ENCODE measurements around the gene ARG1.
"Not testable (repeated sequence)": the region's sequence is repeated elsewhere in the genome, so short reads cannot be mapped to it uniquely, and the experiment has no call there.

The ARG1 gene

DNA sequence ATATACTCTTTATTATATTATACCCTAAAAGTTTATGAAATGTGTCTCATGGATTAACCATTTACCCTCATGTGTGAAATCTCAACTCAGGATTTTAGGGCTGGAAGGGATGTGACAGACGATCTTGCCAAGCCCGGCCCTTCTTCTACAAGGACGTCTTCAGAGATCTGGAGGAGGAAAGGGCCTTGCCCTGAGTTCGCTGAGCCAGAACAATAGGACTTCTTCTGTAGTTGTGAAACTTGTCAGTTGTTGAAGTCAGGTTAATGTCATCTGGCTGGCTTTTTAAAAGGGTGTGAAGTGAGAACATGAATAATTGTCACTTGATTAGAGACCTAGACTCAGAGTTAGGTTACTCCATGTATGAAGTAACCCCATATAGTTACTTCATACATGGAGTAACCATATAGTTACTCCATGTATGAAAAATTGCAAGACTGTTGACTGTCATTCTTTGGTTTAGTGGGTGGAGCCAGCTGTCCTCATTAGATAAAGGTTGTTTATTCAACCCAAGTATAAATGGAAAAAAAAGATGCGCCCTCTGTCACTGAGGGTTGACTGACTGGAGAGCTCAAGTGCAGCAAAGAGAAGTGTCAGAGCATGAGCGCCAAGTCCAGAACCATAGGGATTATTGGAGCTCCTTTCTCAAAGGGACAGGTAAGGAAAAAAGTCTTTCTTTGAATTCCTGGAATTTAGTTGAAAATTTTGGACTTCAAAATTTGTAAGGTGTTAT is at the start of gene ARG1:
ARG1 (plus strand) TSS at position 541 of the 730 bp plus-strand sequence; CDS start at position 598, 57 bp downstream.
- DNase-seq (ENCODE audit: low spot score), result no peak

DNA sequence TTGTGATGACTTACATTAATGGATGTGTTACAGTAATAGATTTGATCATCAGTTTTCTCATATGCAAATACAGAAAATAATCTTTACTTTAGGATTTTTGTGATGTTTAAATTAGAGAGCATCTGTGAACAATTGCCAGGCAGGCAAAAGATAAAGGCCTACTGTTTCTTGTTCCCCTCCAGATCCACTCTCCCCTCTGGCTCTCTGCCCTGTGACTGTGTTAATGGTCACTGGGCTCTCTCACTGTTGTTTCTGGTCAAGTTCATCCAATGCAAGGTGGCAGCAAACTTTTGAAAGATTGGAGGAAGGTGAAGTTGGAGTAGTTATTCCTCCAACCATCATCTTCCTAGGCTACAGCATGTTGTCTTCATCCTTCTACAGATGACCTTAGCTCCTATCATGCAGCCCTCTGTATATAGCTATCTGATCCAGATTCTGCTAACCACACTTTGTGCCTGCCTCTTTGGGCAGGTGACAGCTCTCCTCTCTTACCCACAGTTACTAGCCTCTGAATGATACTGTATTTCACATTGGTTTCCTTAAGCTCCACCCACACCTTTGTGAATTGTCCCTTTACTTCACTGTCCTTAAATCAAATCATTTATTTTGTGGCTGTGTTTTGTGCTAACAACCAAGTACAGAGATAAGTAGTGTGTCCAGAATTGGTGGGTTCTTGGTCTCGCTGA is 48.9 kb upstream of the ARG1 start:
- no peak for DNase-seq (ENCODE audit: low spot score)

DNA sequence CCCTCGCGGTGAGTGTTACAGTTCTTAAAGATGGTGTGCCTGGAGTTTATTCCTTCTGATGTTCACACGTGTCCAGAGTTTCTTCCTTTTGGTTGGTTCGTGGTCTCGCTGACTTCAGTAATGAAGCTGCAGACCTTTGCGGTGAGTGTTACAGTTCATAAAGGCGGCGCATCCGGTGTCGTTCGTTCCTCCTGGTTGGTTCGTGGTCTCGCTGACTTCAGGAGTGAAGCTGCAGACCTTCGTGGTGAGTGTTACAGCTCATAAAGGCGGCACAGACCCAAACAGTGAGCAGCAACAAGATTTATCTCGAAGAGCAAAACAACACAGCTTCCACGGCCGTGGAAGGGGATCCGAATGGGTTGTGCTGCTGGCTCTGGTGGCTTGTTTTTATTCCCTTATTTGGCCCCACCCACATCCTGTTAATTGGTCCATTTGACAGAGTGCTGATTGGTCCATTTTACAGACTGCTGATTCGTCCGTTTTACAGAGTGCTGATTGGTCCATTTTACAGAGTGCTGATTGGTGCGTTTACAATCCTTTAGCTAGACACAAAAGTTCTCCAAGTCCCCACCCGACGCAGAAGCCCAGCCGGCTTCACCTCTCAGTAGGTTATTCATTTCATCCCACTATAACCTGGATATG is 48.2 kb upstream of the ARG1 start:
- DNase-seq (ENCODE audit: low spot score), result peak; percentile 14

DNA sequence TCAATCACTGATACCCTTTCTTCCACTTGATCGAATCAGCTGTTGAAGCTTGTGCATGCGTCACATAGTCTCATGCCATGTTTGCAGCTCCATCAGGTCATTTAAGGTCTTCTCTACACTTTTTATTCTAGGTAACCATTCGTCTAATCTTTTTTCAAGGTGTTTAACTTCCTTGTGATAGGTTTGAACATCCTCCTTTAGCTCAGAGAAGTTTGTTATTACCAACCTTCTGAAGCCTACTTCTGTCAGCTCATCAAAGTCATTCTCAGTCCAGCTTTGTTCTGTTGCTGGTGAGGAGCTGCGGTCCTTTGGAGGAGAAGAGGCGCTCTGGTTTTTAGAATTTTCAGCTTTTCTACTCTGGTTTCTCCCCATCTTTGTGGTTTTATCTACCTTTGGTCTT is 42.1 kb upstream of the ARG1 start:
- not testable (repeated sequence) for DNase-seq (ENCODE audit: low spot score)

DNA sequence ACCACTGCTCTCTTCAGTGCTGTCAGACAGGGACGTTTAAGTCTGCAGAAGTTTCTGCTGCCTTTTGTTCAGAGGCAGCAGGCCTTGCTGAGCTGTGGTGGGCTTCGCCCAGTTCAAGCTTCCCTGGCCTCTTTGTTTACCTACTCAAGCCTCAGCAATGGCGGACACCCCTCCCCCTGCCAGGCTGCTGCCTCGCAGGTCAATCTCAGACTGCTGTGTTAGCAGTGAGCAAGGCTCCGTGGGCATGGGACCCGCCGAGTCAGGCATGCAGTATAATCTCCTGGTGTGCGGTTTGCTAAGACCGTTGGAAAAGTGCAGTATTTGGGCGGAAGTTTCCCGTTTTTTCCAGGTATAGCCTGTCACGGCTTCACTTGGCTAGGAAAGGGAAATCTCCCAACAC is 41.3 kb upstream of the ARG1 start:
- DNase-seq (ENCODE audit: low spot score), result not testable (repeated sequence)

DNA sequence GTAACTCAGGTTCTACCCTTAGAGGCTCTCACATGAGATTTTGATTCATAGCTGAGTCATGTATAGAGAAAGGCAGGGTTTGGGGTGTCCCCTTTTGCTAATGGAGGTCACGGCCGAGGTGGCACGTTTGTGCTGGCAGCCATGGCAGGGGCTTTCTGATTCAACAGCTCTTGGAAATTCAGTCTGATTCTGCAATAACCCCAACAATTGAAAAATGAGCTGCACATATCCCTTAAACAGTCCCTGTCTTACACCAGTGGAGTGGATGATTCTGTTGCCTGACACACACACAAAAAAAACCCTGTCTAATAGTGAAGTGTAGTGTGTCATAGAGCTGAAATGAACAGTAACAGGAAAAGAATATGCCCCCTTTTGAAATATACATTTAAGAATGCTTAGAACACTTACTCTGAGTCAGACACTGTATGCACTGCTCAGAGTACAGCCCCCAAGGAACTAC is 40.4 kb upstream of the ARG1 start:
- peak; percentile 49 for DNase-seq (ENCODE audit: low spot score)

DNA sequence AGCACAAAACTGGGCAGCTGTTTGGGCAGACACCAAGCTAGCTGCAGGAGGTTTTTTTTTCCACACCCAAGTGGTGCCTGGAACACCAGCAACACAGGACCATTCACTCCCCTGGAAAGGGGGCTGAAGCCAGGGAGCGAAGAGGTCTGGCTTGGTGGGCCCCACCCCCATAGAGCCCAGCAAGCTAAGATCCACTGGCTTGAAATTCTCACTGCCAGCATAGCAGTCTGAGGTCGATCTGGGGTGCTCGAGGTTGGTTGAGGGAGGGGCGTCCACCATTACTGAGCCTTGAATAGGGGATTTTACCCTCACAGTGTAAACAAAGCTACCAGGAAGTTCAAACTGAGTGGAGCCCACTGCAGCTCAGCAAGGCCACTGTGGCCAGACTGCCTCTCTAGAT is 34.4 kb upstream of the ARG1 start:
- not testable (repeated sequence) for DNase-seq (ENCODE audit: low spot score)

DNA sequence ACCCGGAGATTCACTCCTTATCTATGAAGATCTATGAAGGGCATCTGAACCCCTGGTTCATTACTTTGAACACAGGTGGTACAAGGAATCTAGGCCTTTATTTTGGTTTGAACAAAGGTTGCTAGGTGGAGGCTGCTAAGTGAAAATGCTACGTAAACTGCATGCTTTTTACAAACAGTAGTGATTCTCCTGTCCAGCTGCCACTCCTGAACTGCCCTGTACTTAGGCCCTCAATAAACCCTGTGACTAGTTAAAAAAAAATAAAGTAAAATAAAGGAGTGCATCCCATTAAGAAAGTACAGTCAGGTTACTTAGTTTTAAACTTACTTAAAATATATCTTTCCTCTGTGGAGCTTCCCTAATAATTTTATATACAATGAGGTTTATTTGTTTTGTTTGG is 27.7 kb upstream of the ARG1 start:
- DNase-seq (ENCODE audit: low spot score), result no peak

DNA sequence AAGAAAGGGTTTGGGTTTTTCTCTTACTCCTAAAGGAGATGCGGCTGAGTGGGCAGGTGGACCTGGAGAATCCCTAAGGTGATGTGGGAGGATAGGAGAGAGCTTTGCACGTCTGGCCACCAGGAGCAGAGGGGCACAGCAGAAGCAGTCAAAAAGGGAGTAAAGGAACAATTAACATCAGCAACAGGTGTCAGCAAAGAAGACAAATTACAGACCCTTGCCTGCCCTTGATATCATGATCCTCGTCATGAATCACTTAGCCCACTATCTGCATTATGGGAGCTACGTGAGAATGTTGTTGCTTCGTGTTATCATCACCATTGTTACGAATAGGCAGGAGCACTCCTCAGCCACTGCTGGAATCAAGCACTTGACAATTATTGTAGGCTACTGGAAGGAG is 25.5 kb upstream of the ARG1 start:
- no peak for DNase-seq (ENCODE audit: low spot score)

DNA sequence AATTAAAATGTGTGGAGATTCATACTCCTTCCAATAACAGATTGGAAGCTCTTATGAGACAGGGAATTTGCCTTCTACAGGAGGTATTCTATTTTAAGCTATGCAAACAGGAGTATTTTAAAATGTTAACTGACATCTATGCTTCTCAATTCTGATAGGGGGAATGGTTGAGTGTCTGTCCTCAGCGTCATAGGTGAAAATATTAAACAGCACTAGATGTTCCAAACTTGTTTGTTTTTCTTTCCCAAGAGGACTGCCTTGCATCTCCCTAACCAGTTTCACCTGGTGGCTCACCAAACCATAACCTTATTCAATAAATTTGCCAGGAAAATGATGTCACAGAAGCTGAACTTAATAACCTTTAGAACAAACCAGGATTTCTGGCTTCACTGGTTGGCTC is 24.6 kb upstream of the ARG1 start:
- no peak for DNase-seq (ENCODE audit: low spot score)

DNA sequence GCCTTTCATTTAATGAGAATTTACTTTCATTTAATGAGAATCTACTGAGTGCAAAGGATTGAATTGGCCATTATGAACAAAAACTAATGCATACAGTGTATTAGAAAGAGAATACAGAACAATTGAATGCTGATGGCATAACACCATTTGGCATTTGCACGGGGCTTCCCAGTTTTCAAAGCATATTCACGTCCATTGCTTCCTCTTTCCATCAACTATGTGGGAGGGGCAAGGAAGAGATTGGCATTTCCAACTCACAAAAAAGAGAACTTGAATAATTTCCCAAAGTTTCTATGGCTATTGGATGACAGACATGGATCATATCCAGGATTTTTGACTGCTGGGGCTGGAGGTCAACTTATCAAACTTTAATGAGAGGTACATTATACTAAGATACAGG is 23.2 kb upstream of the ARG1 start:
- no peak for DNase-seq (ENCODE audit: low spot score)

DNA sequence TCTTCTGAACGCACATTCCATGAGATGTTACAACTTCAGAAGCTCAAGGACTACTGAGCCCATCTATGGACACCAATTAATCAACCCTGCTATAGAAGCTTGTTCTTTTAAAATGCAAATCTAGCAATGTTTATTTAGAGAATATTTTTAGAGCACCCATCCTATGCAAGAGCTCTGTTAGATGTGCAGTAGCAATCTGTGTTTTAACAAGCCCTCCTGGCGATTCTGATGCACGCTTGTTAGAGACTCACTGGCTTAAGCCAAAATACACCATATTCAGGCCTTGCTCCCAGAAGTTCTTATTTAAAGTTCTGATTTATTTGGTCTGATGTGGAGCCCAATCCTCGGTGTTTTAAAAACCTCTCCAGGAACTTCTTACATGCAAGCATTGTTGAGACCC is 21.1 kb upstream of the ARG1 start:
- DNase-seq (ENCODE audit: low spot score), result no peak

DNA sequence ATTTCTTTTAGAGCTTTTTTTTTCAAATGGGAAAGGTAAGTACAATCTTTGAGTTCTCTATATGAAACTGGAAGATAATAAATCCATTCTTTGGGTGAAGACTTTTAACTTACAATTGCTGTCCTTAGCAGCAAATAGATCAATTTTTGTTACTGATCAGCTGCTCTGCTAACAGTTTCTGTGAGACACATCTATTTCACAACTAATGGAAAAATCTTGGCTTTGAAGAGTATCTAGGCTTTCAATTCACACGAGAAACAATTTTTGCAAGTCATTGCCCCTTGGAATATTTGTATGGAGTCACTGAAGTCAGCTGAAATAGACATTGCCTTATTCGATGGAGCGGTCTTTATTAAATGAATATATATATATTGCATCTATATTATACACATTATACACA is 20.5 kb upstream of the ARG1 start:
- no peak for DNase-seq (ENCODE audit: low spot score)

DNA sequence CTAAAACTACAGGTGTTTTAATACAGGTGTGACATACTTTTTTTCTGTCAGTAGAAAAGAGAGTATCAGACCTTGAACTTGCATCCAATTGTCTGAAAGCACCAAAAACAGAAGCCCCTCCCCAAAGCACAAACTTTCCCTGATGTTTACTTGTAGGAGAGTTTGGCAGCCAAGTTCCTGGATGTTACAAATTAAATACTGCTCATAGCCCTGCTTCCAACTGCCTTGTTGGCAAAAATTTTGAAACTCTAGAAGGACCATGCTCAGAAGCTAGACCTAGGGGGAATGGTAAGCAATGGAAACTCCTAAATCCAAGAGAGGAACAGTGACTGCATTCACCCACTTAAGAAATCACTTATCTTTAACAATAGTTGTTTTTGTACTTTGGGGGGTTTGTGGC is 17.0 kb upstream of the ARG1 start:
- DNase-seq (ENCODE audit: low spot score), result no peak

DNA sequence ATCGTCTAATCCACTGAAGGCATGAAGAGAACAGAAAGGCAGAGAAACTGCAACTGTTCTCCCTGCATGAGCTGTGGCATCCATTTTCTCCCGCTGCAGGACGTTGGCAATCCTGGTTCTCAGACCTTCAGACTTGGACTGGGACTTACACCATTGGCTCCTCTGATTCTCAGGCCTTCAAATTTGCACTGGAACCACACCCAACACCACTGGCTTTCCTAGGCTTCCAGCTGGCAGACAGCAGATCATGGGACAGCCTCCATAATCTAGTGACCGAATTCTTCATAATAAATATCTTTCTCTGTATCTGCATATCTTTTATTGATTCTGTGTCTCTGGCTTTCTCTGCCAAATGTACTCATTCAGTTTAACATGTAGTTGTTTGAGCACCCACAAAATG is 14.1 kb upstream of the ARG1 start:
- no peak for DNase-seq (ENCODE audit: low spot score)

DNA sequence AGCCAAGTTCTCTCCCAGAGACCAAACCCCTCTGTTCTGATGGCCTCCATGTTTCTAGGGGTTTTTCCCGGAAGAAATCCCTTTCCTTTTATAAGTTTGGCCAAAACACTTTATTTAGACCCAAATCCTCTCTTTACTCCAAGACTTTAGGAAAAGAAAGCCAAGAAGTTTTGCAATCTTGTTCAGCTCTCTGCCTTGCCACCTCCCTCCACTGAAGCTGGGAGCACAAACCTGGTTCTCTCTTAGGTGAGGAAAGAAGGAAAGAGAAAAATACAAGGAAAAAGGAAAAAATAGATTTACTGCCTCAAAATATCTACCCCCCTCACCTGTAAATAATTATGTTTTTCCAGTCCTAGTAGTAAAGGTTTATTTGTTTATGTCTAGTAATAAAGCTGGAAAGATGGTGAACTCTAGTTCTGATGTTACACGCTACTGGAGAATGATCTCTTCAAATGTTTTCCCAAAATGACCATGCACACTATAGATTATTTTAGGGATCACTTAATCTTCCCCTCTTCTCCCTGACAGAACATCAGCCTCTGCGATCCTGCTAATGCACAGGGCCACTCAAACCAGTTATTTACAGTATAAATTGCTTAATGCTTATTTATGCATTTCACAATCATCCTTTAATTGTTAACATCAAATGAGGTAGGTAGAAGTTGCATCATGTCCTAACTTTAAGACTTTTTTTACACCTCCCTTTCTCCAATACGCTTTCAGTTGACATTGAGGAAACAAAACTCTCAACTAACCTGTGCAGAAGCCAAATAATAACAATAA is 10.9 kb upstream of the ARG1 start:
- no peak for DNase-seq (ENCODE audit: low spot score)

DNA sequence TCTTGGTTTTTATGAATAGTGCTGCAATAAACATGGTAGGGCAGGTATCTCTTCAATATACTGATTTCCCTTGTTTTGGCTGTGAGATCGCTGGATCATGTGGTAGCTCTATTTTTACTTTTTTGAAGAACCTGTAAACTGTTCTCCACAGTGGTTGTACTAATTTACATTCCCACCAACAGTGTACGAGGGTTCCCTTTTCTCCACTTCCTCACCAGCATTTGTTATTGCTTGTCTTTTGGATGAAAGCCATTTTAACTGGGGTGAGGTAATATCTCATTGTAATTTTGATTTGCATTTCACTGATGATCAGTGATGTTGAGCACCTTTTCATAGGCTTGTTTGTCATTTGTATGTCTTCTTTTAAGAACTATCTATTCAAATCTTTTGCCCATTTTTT is 8.0 kb upstream of the ARG1 start:
- no peak for DNase-seq (ENCODE audit: low spot score)

DNA sequence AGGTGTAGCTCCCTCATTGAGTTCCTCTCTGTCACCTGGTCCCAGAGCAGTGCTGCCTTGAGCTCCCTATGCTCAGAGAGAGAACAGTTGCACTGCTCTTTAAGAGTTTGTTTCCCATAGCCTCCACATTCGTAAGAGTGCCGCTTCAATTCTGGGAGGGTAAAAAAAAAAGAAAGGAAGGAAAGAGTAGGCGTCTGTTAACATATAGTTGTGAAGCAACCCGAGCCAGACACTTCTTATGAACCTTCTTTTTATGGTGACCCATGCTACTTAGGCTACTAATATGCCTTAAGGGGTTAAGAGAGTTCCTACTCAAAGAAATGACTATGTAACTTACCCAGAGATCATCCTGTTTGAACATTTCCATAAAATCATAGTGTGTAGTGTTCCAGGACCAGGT is 4.3 kb upstream of the ARG1 start:
- no peak for DNase-seq (ENCODE audit: low spot score)

DNA sequence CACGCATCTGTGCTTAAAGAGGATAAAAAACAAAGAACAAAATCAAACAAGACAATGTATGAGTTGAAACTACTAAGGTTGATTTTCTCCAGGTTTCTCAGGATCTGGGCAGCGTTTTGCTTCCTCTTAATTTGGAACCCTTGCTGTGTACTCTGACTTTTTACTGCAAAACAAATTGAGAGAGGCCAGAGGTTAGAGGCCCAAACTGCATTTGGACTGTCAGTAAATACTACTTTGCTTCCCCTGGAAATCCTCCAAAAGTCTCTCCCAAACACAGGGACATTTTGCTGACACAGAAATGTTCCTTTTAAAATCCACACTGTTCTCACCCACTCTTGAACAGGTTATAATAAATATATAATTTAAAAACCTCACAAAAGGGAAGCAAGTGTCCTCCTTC is 1.1 kb downstream of the ARG1 start:
- no peak for DNase-seq (ENCODE audit: low spot score)

DNA sequence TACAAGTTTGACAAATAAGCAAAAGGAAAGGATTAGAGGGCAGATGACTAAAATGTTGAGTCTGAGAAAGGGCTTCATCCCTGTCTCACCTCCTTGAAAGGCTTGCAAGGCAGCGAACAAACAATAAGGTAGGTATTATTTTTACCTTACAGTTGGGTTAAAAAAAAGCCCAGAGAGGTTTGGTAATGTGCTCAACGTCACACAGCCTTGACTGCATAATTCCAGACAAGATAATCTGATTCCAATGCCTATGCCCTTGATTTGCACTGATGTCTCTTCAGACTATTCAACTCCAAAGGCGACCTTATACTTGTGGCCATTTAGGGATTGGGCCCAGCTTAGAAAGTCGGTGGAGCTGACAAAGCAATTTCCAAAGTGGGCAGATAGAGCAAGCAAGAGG is 1.7 kb downstream of the ARG1 start:
- no peak for DNase-seq (ENCODE audit: low spot score)

DNA sequence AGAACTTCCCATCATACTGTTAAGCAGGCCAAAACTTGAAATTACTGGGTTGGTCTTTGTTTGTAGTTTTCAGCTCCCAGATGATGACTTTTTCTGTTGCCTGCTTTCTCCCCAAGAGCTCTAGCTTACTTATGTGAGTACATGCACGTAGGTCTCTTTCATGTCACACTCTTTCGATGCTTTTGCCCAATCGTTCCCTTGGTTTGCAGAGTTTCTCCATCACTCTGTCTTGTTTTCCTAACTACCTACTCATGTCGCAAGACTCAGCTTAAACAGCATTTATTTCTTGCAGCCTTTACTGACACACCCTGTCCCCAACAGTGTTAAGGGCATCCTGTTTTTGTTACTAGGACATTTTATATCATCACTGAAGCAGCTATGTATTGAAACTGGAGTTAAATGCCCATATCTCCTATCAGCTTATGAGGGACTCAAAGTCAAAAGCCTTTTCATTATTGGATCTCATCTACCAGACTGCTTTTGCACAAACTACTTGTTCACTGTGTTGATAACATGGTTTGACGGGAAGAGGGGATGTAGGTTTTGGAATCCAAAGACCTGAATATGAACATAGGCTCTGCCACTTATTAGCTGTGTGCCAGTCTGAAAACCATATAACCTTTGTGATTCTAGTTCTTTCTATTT is 2.9 kb downstream of the ARG1 start:
- DNase-seq (ENCODE audit: low spot score), result no peak

DNA sequence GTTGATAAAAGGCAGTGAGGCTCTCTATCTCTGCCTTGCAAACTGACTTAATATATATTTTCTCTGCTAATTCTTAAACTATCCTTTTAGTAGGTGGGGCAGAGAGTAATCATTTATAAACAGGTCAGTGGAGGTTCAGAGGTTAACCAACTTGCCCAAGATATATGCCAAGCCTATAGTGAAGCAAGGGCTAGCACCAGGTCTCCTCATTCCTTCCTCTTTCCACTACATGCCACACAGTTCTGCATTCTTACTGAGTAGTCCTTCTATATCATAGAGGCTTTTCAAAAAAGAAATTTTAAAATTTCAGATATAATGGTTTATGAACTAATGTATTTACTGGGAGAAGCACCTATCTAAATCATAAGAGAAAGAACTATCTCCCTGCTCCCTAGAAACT is 8.5 kb downstream of the ARG1 start:
- no peak for DNase-seq (ENCODE audit: low spot score)

Measured in CD4-positive, alpha-beta T cell treated with Interleukin-15 for 4 hours (primary cell).